Measurements from ENCODE around the gene SFT2D3. TPM values are rescaled to one million over a fixed set of nuclear protein-coding genes. Genes with fewer than 3 reads are reported as not detected.

Gene SFT2D3
- total and polyA plus RNA-seq, 2 of the 8 experiments (the other 6 are each of a cell fraction or from before 2014, with no cell fraction given): 7.3 to 10.3 TPM

DNA sequence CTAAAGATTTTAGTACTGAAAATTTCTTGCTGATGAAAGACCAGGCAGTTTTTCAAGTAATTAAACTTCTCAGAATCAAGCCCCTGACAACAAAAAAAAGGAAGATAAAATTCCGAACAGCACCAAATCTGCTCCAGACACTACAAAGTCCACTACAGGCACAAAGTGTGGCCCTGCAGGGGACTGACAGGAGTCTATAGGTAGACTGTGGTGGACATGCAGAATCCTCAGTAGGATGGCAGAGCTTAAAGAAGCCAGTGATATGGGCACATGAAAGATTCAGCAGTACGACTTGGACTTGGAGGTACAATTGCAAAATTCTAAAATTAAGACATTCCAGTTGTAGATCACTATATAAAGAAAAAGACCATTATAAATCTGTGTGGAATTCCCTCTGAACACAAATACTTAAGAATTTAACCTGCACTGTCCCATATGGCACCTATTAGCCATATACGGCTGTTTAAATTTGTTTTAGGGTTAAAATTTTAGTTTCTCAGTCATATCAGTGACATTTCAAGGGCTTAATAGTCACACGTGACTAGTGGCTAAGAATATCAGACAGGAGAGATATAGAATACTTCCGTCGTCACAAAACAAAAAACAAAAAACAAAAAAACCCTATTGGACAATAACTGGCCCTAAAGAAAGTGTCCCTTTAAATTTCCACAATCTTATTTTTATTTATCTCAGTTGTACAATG is 32.0 kb downstream of the SFT2D3 start (continued):
- TF ChIP-seq SUZ12 (IDR thresholded peaks at IDR 0.05; ENCODE audit: low read length): no peak
- TF ChIP-seq MAFK (IDR thresholded peaks at IDR 0.05; ENCODE audit: low read depth, low read length): no peak
- no peak for TF ChIP-seq SP4 (IDR thresholded peaks at IDR 0.05; ENCODE audit: low read length)
- no peak for TF ChIP-seq CBX5 (IDR thresholded peaks at IDR 0.05; ENCODE audit: low read depth, low read length)
- TF ChIP-seq, protein P1, sequence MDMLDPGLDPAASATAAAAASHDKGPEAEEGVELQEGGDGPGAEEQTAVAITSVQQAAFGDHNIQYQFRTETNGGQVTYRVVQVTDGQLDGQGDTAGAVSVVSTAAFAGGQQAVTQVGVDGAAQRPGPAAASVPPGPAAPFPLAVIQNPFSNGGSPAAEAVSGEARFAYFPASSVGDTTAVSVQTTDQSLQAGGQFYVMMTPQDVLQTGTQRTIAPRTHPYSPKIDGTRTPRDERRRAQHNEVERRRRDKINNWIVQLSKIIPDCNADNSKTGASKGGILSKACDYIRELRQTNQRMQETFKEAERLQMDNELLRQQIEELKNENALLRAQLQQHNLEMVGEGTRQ (IDR thresholded peaks at IDR 0.05; ENCODE audit: low read length): no peak
- no peak for TF ChIP-seq GABPA (IDR thresholded peaks at IDR 0.05; ENCODE audit: borderline replicate concordance, insufficient read depth, low read length)
- TF ChIP-seq ATF3 (IDR thresholded peaks at IDR 0.05; ENCODE audit: insufficient read depth, low read depth, low read length): no peak

All from H1 (cell line).